Neural cell (in vitro differentiated cells): ENCODE data around the gene HLCS. TPM values are rescaled to one million over a fixed set of nuclear protein-coding genes. Genes with fewer than 3 reads are reported as not detected.
A peak's percentile ranks its signal among the peaks of the same experiment; 100 is the strongest.

ENCODE experiments used
- H2AFZ ChIP-seq: fragments of 200-600, 300-800 bp; sonication (generic), shearing (Covaris generic); 2 replicates; pipeline ENCODE4 v1.6.0; 2014; ENCODE audit warnings: low read depth, mild to moderate bottlenecking, antibody characterized with exemption, low read length, moderate library complexity
- H3F3A ChIP-seq: fragments of 200-600 bp; shearing (Covaris generic); 2 replicates; pipeline ENCODE4 v1.6.1; 2016; ENCODE audit warnings: mild to moderate bottlenecking, moderate library complexity, mixed read lengths, antibody characterized with exemption, low read length; ENCODE audit not compliant: insufficient read depth, poor library complexity, severe bottlenecking
- H3K27ac ChIP-seq: fragments of 200-600, 300-800 bp; sonication (generic), shearing (Covaris generic); 2 replicates; pipeline ENCODE4 v1.5.1; 2014; ENCODE audit warnings: mild to moderate bottlenecking, low read length, moderate library complexity
- H3K27me3 ChIP-seq: fragments of 300-800, 200-600 bp; sonication (generic), shearing (Covaris generic); 2 replicates; pipeline ENCODE4 v1.6.0; 2014; ENCODE audit warnings: mild to moderate bottlenecking, low read depth, low read length, moderate library complexity; ENCODE audit not compliant: insufficient read depth
- H3K36me3 ChIP-seq: fragments of 300-800, 200-600 bp; sonication (generic), shearing (Covaris generic); 2 replicates; pipeline ENCODE4 v1.5.1; 2014; ENCODE audit warnings: mild to moderate bottlenecking, antibody characterized with exemption, low read length, moderate library complexity; ENCODE audit not compliant: insufficient read depth
- H3K4me2 ChIP-seq: fragments of 300-800, 200-600 bp; sonication (generic), shearing (Covaris generic); 2 replicates; pipeline ENCODE4 v1.6.0; 2014; ENCODE audit warnings: mild to moderate bottlenecking, low read length
- H3K4me3 ChIP-seq: fragments of 300-800, 200-600 bp; sonication (generic), shearing (Covaris generic); 2 replicates; pipeline ENCODE4 v1.5.1; 2014; ENCODE audit warnings: mild to moderate bottlenecking, low read length, moderate library complexity
- H3K79me2 ChIP-seq: fragments of 200-600 bp; shearing (Covaris generic); replicated peaks from 2 replicates; pipeline ENCODE4 v1.6.0; 2014; ENCODE audit warnings: mild to moderate bottlenecking, low read length, moderate library complexity; ENCODE audit not compliant: insufficient read depth
- H3K9ac ChIP-seq: fragments of 300-800, 200-600 bp; sonication (generic), shearing (Covaris generic); 2 replicates; pipeline ENCODE4 v1.6.1; 2016; ENCODE audit warnings: mild to moderate bottlenecking, low read length, mixed read lengths
- H3K9me2 ChIP-seq: fragments of 200-600 bp; shearing (Covaris generic); 2 replicates; pipeline ENCODE4 v1.6.1; 2016; ENCODE audit warnings: mild to moderate bottlenecking, low read length, mixed read lengths; ENCODE audit not compliant: insufficient read depth
- H3K9me3 ChIP-seq: fragments of 200-600, 300-800 bp; sonication (generic), shearing (Covaris generic); 2 replicates; pipeline ENCODE4 v1.6.1; 2016; ENCODE audit warnings: mild to moderate bottlenecking, mixed run types, low read length, moderate library complexity, mixed read lengths
- H4K20me1 ChIP-seq: fragments of 200-600 bp; shearing (Covaris generic); 2 replicates; pipeline ENCODE4 v1.6.1; 2016; ENCODE audit warnings: mild to moderate bottlenecking, mixed run types; ENCODE audit not compliant: insufficient read depth
- CTCF ChIP-seq: fragments of 450-650 bp; IDR thresholded peaks from 2 replicates; pipeline ENCODE4 v1.5.1; 2014; ENCODE audit warnings: antibody characterized with exemption, mild to moderate bottlenecking, moderate library complexity; ENCODE audit not compliant: poor library complexity, severe bottlenecking
- EP300 ChIP-seq: fragments of 450-650 bp; conservative IDR thresholded peaks from 2 replicates; pipeline ENCODE4 v1.6.1; 2014; ENCODE audit warnings: antibody characterized with exemption, mild to moderate bottlenecking, moderate library complexity; ENCODE audit not compliant: poor library complexity, severe bottlenecking
- EZH2 ChIP-seq: fragments of 200-600, 300-800 bp; shearing (Covaris generic), sonication (generic); IDR thresholded peaks from 2 replicates; pipeline ENCODE4 v1.6.1; 2014; ENCODE audit warnings: antibody characterized with exemption, low read length, borderline replicate concordance, mild to moderate bottlenecking; ENCODE audit not compliant: insufficient read depth, poor library complexity, severe bottlenecking
- MXI1 ChIP-seq: fragments of 450-650 bp; conservative IDR thresholded peaks from 2 replicates; pipeline ENCODE4 v1.6.1; 2014; ENCODE audit warnings: antibody characterized with exemption, mild to moderate bottlenecking; ENCODE audit not compliant: poor library complexity, severe bottlenecking
- POLR2AphosphoS5 ChIP-seq: IDR thresholded peaks from 2 replicates; pipeline ENCODE4 v1.6.1; 2012
- RAD21 ChIP-seq: fragments of 450-650 bp; conservative IDR thresholded peaks from 2 replicates; pipeline ENCODE4 v1.6.1; 2014; ENCODE audit warnings: antibody characterized with exemption, mild to moderate bottlenecking, moderate library complexity
- REST ChIP-seq: IDR thresholded peaks from 2 replicates; pipeline ENCODE4 v1.6.1; 2012; ENCODE audit warnings: borderline replicate concordance
- SMC3 ChIP-seq: fragments of 450-650 bp; conservative IDR thresholded peaks from 2 replicates; pipeline ENCODE4 v1.6.1; 2014; ENCODE audit warnings: antibody characterized with exemption, mild to moderate bottlenecking, moderate library complexity; ENCODE audit not compliant: poor library complexity
- TAF1 ChIP-seq: IDR thresholded peaks from 2 replicates; pipeline ENCODE4 v1.6.1; 2012; ENCODE audit warnings: low read depth
- polyA plus RNA-seq: library from polyadenylated mRNA; depleted of rRNA; stranded (reverse); fragments of >200 nt; gene quantifications from 2 replicates; pipeline ENCODE4 v1.2.3, GENCODE V29; 2014

The HLCS gene
- polyA plus RNA-seq, 1 donor from 2014 or later: 12.1 TPM

GRCh38 chr21:36820176-36821031 lies 146.1 kb downstream of the HLCS start:
- Histone ChIP-seq H3K9me3 (no peaks in the 10 kb centered on the region), H3K36me3 (no peaks in the 10 kb centered on the region), H2AFZ (no peak overlapping the region), H3K4me2 (no peak overlapping the region), H3K27me3 (peaks cover 81% of the 10 kb centered on the region), H3F3A (no peaks in the 10 kb centered on the region), H3K9me2 (no peaks in the 10 kb centered on the region), H3K4me3 (no peak overlapping the region), H3K27ac (no peak overlapping the region), H4K20me1 (no peaks in the 10 kb centered on the region), H3K79me2 (no peaks in the 10 kb centered on the region), H3K9ac (no peak overlapping the region)
- no peak for TF ChIP-seq POLR2AphosphoS5
- TF ChIP-seq MXI1: no peak
- no peak for TF ChIP-seq REST
- TF ChIP-seq EZH2: no peak
- TF ChIP-seq TAF1: no peak
- no peak for TF ChIP-seq CTCF
- TF ChIP-seq EP300: no peak
- TF ChIP-seq SMC3: no peak
- TF ChIP-seq RAD21: no peak

GRCh38 chr21:36817732-36818450 lies 148.6 kb downstream of the HLCS start:
- Histone ChIP-seq H3K79me2 (no peaks in the 10 kb centered on the region), H3K27me3 (peaks cover 81% of the 10 kb centered on the region), H3K4me3 (peak overlapping the region; percentile 17), H3K27ac (no peak overlapping the region), H4K20me1 (no peaks in the 10 kb centered on the region), H3K4me2 (no peak overlapping the region), H2AFZ (no peak overlapping the region), H3K9me3 (no peaks in the 10 kb centered on the region), H3F3A (no peaks in the 10 kb centered on the region), H3K36me3 (no peaks in the 10 kb centered on the region), H3K9ac (no peak overlapping the region), H3K9me2 (no peaks in the 10 kb centered on the region)
- TF ChIP-seq MXI1 (no peak), EZH2 (no peak), REST (no peak), EP300 (no peak), SMC3 (no peak), POLR2AphosphoS5 (no peak), RAD21 (no peak), CTCF (no peak), TAF1 (no peak)
